GM21529 (cell line): ENCODE results near the gene SRRD.
"Not testable (repeated sequence)": the region's sequence is repeated elsewhere in the genome, so short reads cannot be mapped to it uniquely, and the experiment has no call there.

Source experiments
- ATAC-seq: cut with Tn5 transposase; IDR thresholded peaks from one replicate; pipeline ENCODE4 v1.9.1; 2021; ENCODE audit not compliant: unreplicated experiment

SRRD gene

GRCh38 chr22:26516503-26516902, 32.8 kb downstream of the SRRD start:
- no peak for ATAC-seq

GRCh38 chr22:26517429-26517828, 33.8 kb downstream of the SRRD start:
- no peak for ATAC-seq

- ATAC-seq = no peak
These were observed 38.3 kb downstream of the SRRD start for GRCh38 chr22:26522012-26522411.

- ATAC-seq = no peak
These were observed 38.9 kb downstream of the SRRD start for GRCh38 chr22:26522592-26522991.

GRCh38 chr22:26524870-26525269, 41.2 kb downstream of the SRRD start:
- no peak for ATAC-seq

GRCh38 chr22:26525946-26526564, 42.4 kb downstream of the SRRD start:
- ATAC-seq = no peak

- ATAC-seq = no peak
These were observed 43.5 kb downstream of the SRRD start for GRCh38 chr22:26527167-26527566.

GRCh38 chr22:26527574-26528465, 44.1 kb downstream of the SRRD start:
- ATAC-seq = no peak

- not testable (repeated sequence) for ATAC-seq
These were observed 44.8 kb downstream of the SRRD start for GRCh38 chr22:26528518-26528917.

- no peak for ATAC-seq
These were observed 45.7 kb downstream of the SRRD start for GRCh38 chr22:26529345-26529744.

GRCh38 chr22:26534171-26534855, 50.6 kb downstream of the SRRD start:
- no peak for ATAC-seq

GRCh38 chr22:26534874-26535602, 51.4 kb downstream of the SRRD start:
- ATAC-seq = no peak

- no peak for ATAC-seq
These were observed 51.9 kb downstream of the SRRD start for GRCh38 chr22:26535603-26535908.

- ATAC-seq = no peak
These were observed 52.5 kb downstream of the SRRD start for GRCh38 chr22:26536056-26536761.

- ATAC-seq = no peak
These were observed 53.1 kb downstream of the SRRD start for GRCh38 chr22:26536762-26537134.

GRCh38 chr22:26540119-26540518, 56.4 kb downstream of the SRRD start:
- ATAC-seq = no peak

- no peak for ATAC-seq
These were observed 57.6 kb downstream of the SRRD start for GRCh38 chr22:26541167-26541819.

GRCh38 chr22:26542831-26543230, 59.2 kb downstream of the SRRD start:
- no peak for ATAC-seq
